PFSK-1 (cell line): Measurements from ENCODE around the gene TBRG4.

Experiments
- POLR2AphosphoS5 ChIP-seq: IDR thresholded peaks from 2 replicates; pipeline ENCODE4 v1.6.1; 2012; ENCODE audit warnings: low read depth, mild to moderate bottlenecking, control low read depth, low read length, moderate library complexity
- REST ChIP-seq, 2 experiments: IDR thresholded peaks; 2 replicates each; pipeline versions ENCODE4 v1.6.1 to v1.8.0; 2011 to 2012; ENCODE audit warnings: low read depth in 2 of 2, low read length in 2 of 2, control low read depth in 1 of 2, inconsistent platforms in 1 of 2, mild to moderate bottlenecking in 1 of 2, moderate library complexity in 1 of 2; ENCODE audit not compliant: insufficient read depth in 1 of 2
- TAF1 ChIP-seq: IDR thresholded peaks from 2 replicates; pipeline ENCODE4 v1.6.1; 2012; ENCODE audit warnings: low read length, control low read depth, borderline replicate concordance; ENCODE audit not compliant: insufficient read depth

DNA sequence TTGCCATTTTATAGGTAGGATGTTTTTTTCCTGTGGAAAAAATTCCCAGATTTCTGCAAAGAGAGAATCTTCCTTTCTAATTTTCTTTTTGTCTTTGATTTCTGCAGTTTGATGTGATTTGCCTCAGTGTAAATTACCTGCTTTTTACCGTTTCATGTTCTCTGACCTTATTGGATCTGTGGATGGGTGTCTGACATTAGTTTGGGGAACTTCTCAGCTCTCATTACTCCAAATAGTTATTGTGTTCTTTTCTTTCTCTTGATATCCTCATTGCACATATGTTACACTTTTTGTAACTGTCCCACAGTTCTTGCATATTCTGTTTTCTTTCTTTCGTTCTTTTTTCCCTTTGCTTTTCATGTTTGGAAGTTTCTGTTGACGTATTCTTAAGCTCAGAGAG, 51.2 kb downstream of the TBRG4 start:
- TF ChIP-seq POLR2AphosphoS5 (no peak), REST (IDR thresholded peaks at IDR 0.05; ENCODE audit: insufficient read depth in 1 of 2, low read depth in 2 of 2, low read length in 2 of 2) (no peak), TAF1 (no peak)
